ENCODE results near the gene ZRANB3. TPM values are rescaled to one million over a fixed set of nuclear protein-coding genes. Genes with fewer than 3 reads are reported as not detected.
"Not testable (repeated sequence)": the region's sequence is repeated elsewhere in the genome, so short reads cannot be mapped to it uniquely, and the experiment has no call there.

Gene ZRANB3
- total RNA-seq, 1 donor from 2014 or later = 1.4 TPM

DNA sequence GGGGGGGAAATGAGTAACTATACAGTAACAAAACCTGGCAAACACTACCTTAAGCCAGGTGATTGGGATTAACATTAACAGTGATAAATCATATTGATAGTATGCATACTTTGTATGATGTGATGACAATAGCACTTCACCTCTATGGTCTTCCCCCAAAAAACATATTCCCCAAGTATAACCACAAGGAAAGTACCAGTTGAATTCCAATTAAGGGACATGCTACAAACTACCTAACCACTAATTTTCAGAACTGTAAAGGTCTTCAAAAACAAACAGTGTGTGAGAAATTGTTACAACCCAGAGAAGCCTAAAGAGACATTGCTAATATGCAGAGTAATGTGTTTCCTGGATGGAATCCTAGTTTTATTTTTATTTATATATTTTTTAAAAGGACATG, 152.4 kb downstream of the ZRANB3 start:
- Histone ChIP-seq H3K4me3 (no peak overlapping the region), H3K9me3 (replicated peaks) (peaks cover 48% of the 10 kb centered on the region), H3K4me1 (no peaks in the 10 kb centered on the region), H3K27ac (replicated peaks) (no peak overlapping the region), H3K36me3 (peaks cover 15% of the 10 kb centered on the region), H3K27me3 (ENCODE audit: low read depth) (no peaks in the 10 kb centered on the region)
- intact Hi-C loops (cut with micrococcal nuclease) = no loop called here
- DNase-seq = no peak
- TF ChIP-seq, protein P1, sequence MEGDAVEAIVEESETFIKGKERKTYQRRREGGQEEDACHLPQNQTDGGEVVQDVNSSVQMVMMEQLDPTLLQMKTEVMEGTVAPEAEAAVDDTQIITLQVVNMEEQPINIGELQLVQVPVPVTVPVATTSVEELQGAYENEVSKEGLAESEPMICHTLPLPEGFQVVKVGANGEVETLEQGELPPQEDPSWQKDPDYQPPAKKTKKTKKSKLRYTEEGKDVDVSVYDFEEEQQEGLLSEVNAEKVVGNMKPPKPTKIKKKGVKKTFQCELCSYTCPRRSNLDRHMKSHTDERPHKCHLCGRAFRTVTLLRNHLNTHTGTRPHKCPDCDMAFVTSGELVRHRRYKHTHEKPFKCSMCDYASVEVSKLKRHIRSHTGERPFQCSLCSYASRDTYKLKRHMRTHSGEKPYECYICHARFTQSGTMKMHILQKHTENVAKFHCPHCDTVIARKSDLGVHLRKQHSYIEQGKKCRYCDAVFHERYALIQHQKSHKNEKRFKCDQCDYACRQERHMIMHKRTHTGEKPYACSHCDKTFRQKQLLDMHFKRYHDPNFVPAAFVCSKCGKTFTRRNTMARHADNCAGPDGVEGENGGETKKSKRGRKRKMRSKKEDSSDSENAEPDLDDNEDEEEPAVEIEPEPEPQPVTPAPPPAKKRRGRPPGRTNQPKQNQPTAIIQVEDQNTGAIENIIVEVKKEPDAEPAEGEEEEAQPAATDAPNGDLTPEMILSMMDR (IDR thresholded peaks at IDR 0.05; ENCODE audit: borderline replicate concordance) = no peak

DNA sequence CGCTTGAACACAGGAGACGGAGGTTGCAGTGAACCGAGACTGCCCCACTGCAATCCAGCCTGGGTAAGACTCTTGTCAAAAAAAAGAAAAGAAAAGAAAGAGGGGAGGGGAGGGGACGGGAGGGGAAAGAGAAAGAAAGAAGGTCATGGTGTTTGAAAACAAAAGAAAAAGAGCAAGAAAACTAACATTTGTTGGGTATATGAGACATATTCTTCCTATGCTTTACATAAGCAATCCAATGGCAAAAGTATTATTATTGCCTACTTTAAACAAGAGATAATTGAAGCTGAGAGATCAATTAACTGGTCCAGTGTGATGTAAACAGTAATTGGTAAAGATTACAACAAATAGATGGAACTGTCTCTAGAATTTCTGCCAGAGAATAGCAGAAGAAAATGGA, 157.3 kb downstream of the ZRANB3 start:
- H3K27me3 ChIP-seq (ENCODE audit: low read depth) = no peaks in the 10 kb centered on the region
- TF ChIP-seq, protein P1 (IDR thresholded peaks at IDR 0.05; ENCODE audit: borderline replicate concordance) = no peak
- H3K4me3 ChIP-seq = no peak overlapping the region
- no peak overlapping the region for H3K27ac ChIP-seq (replicated peaks)
- DNase-seq = no peak
- H3K4me1 ChIP-seq = no peaks in the 10 kb centered on the region
- H3K9me3 ChIP-seq (replicated peaks) = peaks cover 8% of the 10 kb centered on the region
- intact Hi-C loops (cut with micrococcal nuclease) = no loop called here
- H3K36me3 ChIP-seq = no peaks in the 10 kb centered on the region

DNA sequence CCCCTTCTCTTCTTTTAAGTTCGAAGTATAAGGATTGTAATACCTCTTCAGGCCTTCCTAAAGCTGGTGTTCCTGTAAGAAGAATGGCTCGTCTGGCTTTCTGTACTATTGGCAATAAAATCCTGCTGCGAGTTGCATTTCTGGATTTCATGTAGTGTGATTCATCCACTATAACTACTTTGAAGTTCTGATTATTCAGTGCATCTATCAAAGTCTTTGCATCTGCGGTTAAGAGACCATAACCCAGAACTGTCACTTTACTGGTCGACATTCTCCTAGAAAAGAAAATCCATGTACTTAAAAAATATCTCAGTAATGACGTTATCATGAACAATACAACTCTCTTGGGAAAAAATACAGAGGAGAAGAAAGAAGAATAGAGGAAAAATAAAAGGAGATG, 181.1 kb downstream of the ZRANB3 start:
- H3K36me3 ChIP-seq = peaks cover 29% of the 10 kb centered on the region
- H3K27me3 ChIP-seq (ENCODE audit: low read depth) = no peaks in the 10 kb centered on the region
- no peak overlapping the region for H3K4me3 ChIP-seq
- no peak for DNase-seq
- H3K4me1 ChIP-seq = no peaks in the 10 kb centered on the region
- TF ChIP-seq, protein P1 (IDR thresholded peaks at IDR 0.05; ENCODE audit: borderline replicate concordance) = no peak
- peaks cover 39% of the 10 kb centered on the region for H3K9me3 ChIP-seq (replicated peaks)
- intact Hi-C loops (cut with micrococcal nuclease) = no loop called here
- no peak overlapping the region for H3K27ac ChIP-seq (replicated peaks)

DNA sequence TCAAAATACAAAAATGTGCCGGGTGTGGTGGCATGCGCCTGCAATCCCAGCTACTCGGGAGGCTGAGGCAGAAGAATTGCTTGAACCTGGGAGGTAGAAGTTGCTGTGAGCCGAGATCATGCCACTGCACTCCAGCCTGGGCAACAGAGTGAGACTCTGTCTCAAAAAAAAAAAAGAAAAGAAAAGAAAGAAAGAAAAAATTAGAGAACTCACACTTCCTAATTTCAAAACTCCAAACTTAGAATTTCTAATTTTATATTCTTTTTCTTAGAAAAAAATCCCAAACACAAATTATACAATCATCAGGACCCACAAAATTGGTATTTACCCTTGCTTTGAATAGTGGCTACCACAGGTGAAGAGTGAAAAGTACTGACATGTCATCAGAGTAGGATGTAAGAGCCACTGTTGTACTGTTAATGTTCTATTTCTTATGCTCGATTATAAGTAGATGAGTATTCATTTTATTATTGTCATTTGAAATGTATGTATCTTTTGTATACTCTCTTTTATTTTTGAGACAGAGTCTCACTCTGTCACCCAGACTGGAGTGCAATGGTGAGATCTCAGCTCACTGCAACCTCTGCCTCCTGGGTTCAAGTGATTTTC, 182.8 kb downstream of the ZRANB3 start:
- DNase-seq; intact Hi-C loops (cut with micrococcal nuclease); H3K27me3 ChIP-seq (ENCODE audit: low read depth); H3K27ac ChIP-seq (replicated peaks); H3K4me3 ChIP-seq; H3K4me1 ChIP-seq: not testable (repeated sequence)
- peaks cover 29% of the 10 kb centered on the region for H3K36me3 ChIP-seq
- peaks cover 39% of the 10 kb centered on the region for H3K9me3 ChIP-seq (replicated peaks)

DNA sequence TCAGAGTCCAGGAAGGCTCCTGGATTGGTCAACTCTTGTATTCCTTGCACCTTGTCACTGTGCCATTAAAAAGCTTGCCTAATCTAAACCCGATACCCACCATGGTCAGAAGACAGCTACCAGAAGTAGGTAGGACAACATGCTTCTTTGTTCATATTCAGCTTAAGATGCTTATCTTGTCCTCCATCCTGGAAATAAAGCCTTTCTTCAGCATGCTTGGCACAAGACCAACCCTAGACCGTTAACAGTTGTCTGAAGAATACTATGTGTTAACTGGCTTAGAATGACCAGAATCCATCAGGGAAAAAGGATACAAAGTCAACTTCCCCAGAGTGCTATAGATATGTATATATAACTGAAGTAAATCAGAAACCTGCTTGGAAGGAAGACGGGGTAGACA, 193.9 kb downstream of the ZRANB3 start:
- TF ChIP-seq, protein P1 (IDR thresholded peaks at IDR 0.05; ENCODE audit: borderline replicate concordance) = no peak

DNA sequence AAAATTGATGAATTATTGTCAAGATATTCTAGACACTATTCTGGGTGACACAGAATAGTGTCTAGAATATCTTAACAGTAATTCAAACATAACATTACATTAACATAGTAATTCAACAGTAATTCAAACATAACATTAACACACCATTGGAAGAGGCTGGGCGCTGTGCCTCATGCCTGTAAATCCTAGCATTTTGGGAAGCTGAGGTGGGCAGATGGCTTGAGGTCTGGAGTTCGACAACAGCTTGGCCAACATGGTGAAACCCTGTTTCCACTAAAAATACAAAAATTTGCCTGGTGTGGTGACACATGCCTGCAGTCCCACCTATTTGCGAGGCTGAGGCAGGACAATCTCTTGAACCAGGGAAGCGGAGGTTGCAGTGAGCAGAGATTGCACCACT, 195.8 kb downstream of the ZRANB3 start:
- H3K4me1 ChIP-seq = no peaks in the 10 kb centered on the region
- DNase-seq = no peak
- no peak overlapping the region for H3K4me3 ChIP-seq
- peaks cover 11% of the 10 kb centered on the region for H3K36me3 ChIP-seq
- intact Hi-C loops (cut with micrococcal nuclease) = no loop called here
- peaks cover 8% of the 10 kb centered on the region for H3K9me3 ChIP-seq (replicated peaks)
- no peaks in the 10 kb centered on the region for H3K27me3 ChIP-seq (ENCODE audit: low read depth)
- no peak overlapping the region for H3K27ac ChIP-seq (replicated peaks)
- TF ChIP-seq, protein P1 (IDR thresholded peaks at IDR 0.05; ENCODE audit: borderline replicate concordance) = no peak

More for the DNA sequence above, 193.9 kb downstream of the ZRANB3 start:
- DNase-seq = no peak
- no peak overlapping the region for H3K27ac ChIP-seq (replicated peaks)
- no peaks in the 10 kb centered on the region for H3K4me1 ChIP-seq
- H3K27me3 ChIP-seq (ENCODE audit: low read depth) = no peaks in the 10 kb centered on the region
- H3K4me3 ChIP-seq = no peak overlapping the region
- peaks cover 11% of the 10 kb centered on the region for H3K36me3 ChIP-seq
- intact Hi-C loops (cut with micrococcal nuclease) = no loop called here
- peaks cover 11% of the 10 kb centered on the region for H3K9me3 ChIP-seq (replicated peaks)
